GM19238 (cell line): ENCODE data around the gene CASP9.
"Not testable (repeated sequence)": the region's sequence is repeated elsewhere in the genome, so short reads cannot be mapped to it uniquely, and the experiment has no call there.

ENCODE experiments used
- DNase-seq: peaks from one replicate; pipeline ENCODE4 v3.0.0; 2011; ENCODE audit warnings: low spot score; ENCODE audit not compliant: insufficient read length

CASP9 gene

GRCh38 chr1:15469821-15470448, 54.1 kb downstream of the CASP9 start:
- DNase-seq, result not testable (repeated sequence)

- DNase-seq, result no peak
Measured at GRCh38 chr1:15469361-15469760, 54.7 kb downstream of the CASP9 start.

GRCh38 chr1:15468145-15468544, 55.9 kb downstream of the CASP9 start:
- DNase-seq, result no peak

GRCh38 chr1:15466955-15467625, 56.9 kb downstream of the CASP9 start:
- DNase-seq, result not testable (repeated sequence)

- DNase-seq, result no peak
Measured at GRCh38 chr1:15465674-15466073, 58.3 kb downstream of the CASP9 start.

GRCh38 chr1:15463926-15464322, 60.1 kb downstream of the CASP9 start:
- DNase-seq, result not testable (repeated sequence)

GRCh38 chr1:15463064-15463800, 60.8 kb downstream of the CASP9 start:
- DNase-seq, result not testable (repeated sequence)

GRCh38 chr1:15460708-15461095, 63.3 kb downstream of the CASP9 start:
- DNase-seq, result no peak

GRCh38 chr1:15459771-15460707, 64.0 kb downstream of the CASP9 start:
- no peak for DNase-seq

GRCh38 chr1:15458388-15458787, 65.6 kb downstream of the CASP9 start:
- not testable (repeated sequence) for DNase-seq

- no peak for DNase-seq
Measured at GRCh38 chr1:15457585-15457984, 66.4 kb downstream of the CASP9 start.

- no peak for DNase-seq
Measured at GRCh38 chr1:15456313-15456954, 67.6 kb downstream of the CASP9 start, which contains the start of gene CELA2A. Gene CELA2A (plus strand): TSS chr1:15456732. CDS start chr1:15456754, 22 bp downstream.

GRCh38 chr1:15455522-15455921, 68.5 kb downstream of the CASP9 start:
- DNase-seq, result no peak

GRCh38 chr1:15454256-15454655, 69.8 kb downstream of the CASP9 start:
- no peak for DNase-seq

GRCh38 chr1:15453734-15454133, 70.3 kb downstream of the CASP9 start:
- no peak for DNase-seq

GRCh38 chr1:15452866-15453571, 71.0 kb downstream of the CASP9 start:
- DNase-seq, result no peak

GRCh38 chr1:15452216-15452615, 71.8 kb downstream of the CASP9 start:
- no peak for DNase-seq

- DNase-seq, result no peak
Measured at GRCh38 chr1:15451014-15451722, 72.8 kb downstream of the CASP9 start.

GRCh38 chr1:15449567-15449966, 74.4 kb downstream of the CASP9 start:
- DNase-seq, result no peak
